GM12878 (cell line): ENCODE measurements around the gene NLRC5.

Source experiments
- BHLHE40 ChIP-seq, 2 experiments: fragments of 450-650 bp in 1 of 2; IDR thresholded peaks; 2 replicates each; pipeline ENCODE4 v1.6.1; 2011 to 2017; ENCODE audit warnings: low read depth in 2 of 2, borderline replicate concordance in 1 of 2, improper control_type of control experiment in 1 of 2, low read length in 1 of 2, mild to moderate bottlenecking in 1 of 2
- CTCF ChIP-seq, 3 experiments: IDR thresholded peaks in 2 of 3; conservative IDR thresholded peaks in 1 of 3; 2 replicates each; pipeline ENCODE4 v1.5.1; 2011; ENCODE audit warnings: low read depth in 3 of 3, low read length in 3 of 3, mild to moderate bottlenecking in 3 of 3, control low read depth in 2 of 3, moderate library complexity in 2 of 3, inconsistent platforms in 1 of 3, mixed read lengths in 1 of 3; ENCODE audit not compliant: control insufficient read depth in 2 of 3, insufficient read depth in 1 of 3; ENCODE audit errors: extremely low read depth in 1 of 3
- NBN ChIP-seq: fragments of 450-650 bp; IDR thresholded peaks from 2 replicates; pipeline ENCODE4 v1.6.1; 2016
- NFIC ChIP-seq: IDR thresholded peaks from 2 replicates; pipeline ENCODE4 v1.6.1; 2012; ENCODE audit warnings: low read depth, mild to moderate bottlenecking, inconsistent platforms, low read length, moderate library complexity
- NR2C2 ChIP-seq: IDR thresholded peaks from 2 replicates; pipeline ENCODE4 v1.6.1; 2011; ENCODE audit warnings: borderline replicate concordance, low read depth; ENCODE audit not compliant: control insufficient read depth, insufficient read length
- NR2F1 ChIP-seq: fragments of 450-650 bp; conservative IDR thresholded peaks from 2 replicates; pipeline ENCODE4 v1.6.1; 2017; ENCODE audit warnings: mild to moderate bottlenecking
- POLR2A ChIP-seq: IDR thresholded peaks from 2 replicates; pipeline ENCODE4 v1.6.1; 2011; ENCODE audit warnings: low read depth, mild to moderate bottlenecking, low read length
- PRDM15 ChIP-seq: fragments of 450-650 bp; formaldehyde crosslinking; IDR thresholded peaks from 2 replicates; pipeline ENCODE4 v1.4.0; 2020; ENCODE audit warnings: mild to moderate bottlenecking, moderate library complexity
- SMARCA5 ChIP-seq: fragments of 450-650 bp; IDR thresholded peaks from 2 replicates; pipeline ENCODE4 v1.6.1; 2017; ENCODE audit warnings: mild to moderate bottlenecking
- SP1 ChIP-seq: IDR thresholded peaks from one replicate; pipeline ENCODE4 v1.6.1; 2011; ENCODE audit warnings: low read depth, low read length
- SREBF2 ChIP-seq: IDR thresholded peaks from 2 replicates; pipeline ENCODE4 v1.6.1; 2012; ENCODE audit warnings: mild to moderate bottlenecking, low read length
- STAT3 ChIP-seq: IDR thresholded peaks from 2 replicates; pipeline ENCODE4 v1.6.1; 2011; ENCODE audit warnings: low read depth, low read length, improper control_type of control experiment
- TCF3 ChIP-seq: IDR thresholded peaks from 2 replicates; pipeline ENCODE4 v1.6.1; 2012; ENCODE audit warnings: low read depth, mild to moderate bottlenecking, low read length, borderline replicate concordance; ENCODE audit not compliant: insufficient read depth
- ZNF274 ChIP-seq: IDR thresholded peaks from one replicate; pipeline ENCODE4 v1.8.0; 2011; ENCODE audit not compliant: insufficient read length, insufficient read depth

- TF ChIP-seq BHLHE40 (IDR thresholded peaks at IDR 0.05; ENCODE audit: borderline replicate concordance in 1 of 2, low read depth in 2 of 2, low read length in 1 of 2) (no peak), CTCF (IDR thresholded peaks at IDR 0.05 in 2 of 3, conservative IDR thresholded peaks at IDR 0.05 in 1 of 3; ENCODE audit: control insufficient read depth in 2 of 3, extremely low read depth in 1 of 3, insufficient read depth in 1 of 3, low read depth in 3 of 3, low read length in 3 of 3) (no peak), NFIC (no peak), NBN (no peak), SP1 (no peak), TCF3 (no peak), NR2F1 (no peak), ZNF274 (no peak), SREBF2 (no peak), POLR2A (no peak), SMARCA5 (no peak), PRDM15 (CRISPR knock-in tag) (no peak), NR2C2 (no peak), STAT3 (no peak)
Observed at GRCh38 chr16:56960681-56961281, 28.6 kb upstream of the NLRC5 start.
